Naive thymus-derived CD4-positive, alpha-beta T cell (primary cell): ENCODE measurements around the gene MRPS2. TPM values are rescaled to one million over a fixed set of nuclear protein-coding genes. Genes with fewer than 3 reads are reported as not detected.
A peak's percentile ranks its signal among the peaks of the same experiment; 100 is the strongest.

ENCODE experiments used
- ATAC-seq: fragments of 150-1000 bp; cut with Tn5 transposase; 2 replicates; pipeline ENCODE4 v1.10.0; 2021; ENCODE audit warnings: mild to moderate bottlenecking, moderate library complexity
- CTCF ChIA-PET: fragments of 350-600 bp; sonication (Branson Sonifier 250); formaldehyde crosslinking; loops from one replicate; lab custom pipeline; 2021; ENCODE audit warnings: antibody characterized with exemption; lab: Charles Lee
- POLR2A ChIA-PET: fragments of 350-600 bp; sonication (Branson Sonifier 250); formaldehyde crosslinking; loops from one replicate; lab custom pipeline; 2021; ENCODE audit warnings: antibody characterized with exemption, inconsistent platforms; lab: Charles Lee
- DNase-seq, 9 donors: peaks; one replicate each; pipeline versions ENCODE4 v3.0.0 to v3.0.0-alpha.2; 2020 to 2022; ENCODE audit warnings: mixed read lengths in 1 of 9
- H3K27ac ChIP-seq: one replicate; pipeline ENCODE4 v1.7.0; 2013; ENCODE audit warnings: mild to moderate bottlenecking, low read depth, low read length, moderate library complexity
- H3K27me3 ChIP-seq, 2 donors: one replicate each; pipeline ENCODE4 v1.7.0; 2013; ENCODE audit warnings: low read length in 2 of 2, mild to moderate bottlenecking in 2 of 2, moderate library complexity in 2 of 2; ENCODE audit not compliant: control insufficient read depth in 2 of 2, insufficient read depth in 2 of 2
- H3K36me3 ChIP-seq, 3 experiments: 1 replicate in 2 of 3; 2 replicates in 1 of 3; pipeline ENCODE4 v1.7.0; 2013; ENCODE audit warnings: low read length in 3 of 3, mild to moderate bottlenecking in 3 of 3, moderate library complexity in 1 of 3; ENCODE audit not compliant: insufficient read depth in 3 of 3, control insufficient read depth in 2 of 3
- H3K4me1 ChIP-seq, 2 donors: one replicate each; pipeline ENCODE4 v1.7.0; 2013; ENCODE audit warnings: low read length in 2 of 2, mild to moderate bottlenecking in 2 of 2, moderate library complexity in 1 of 2; ENCODE audit not compliant: control insufficient read depth in 2 of 2, insufficient read depth in 2 of 2
- H3K4me3 ChIP-seq: 2 replicates; pipeline ENCODE4 v1.7.0; 2013; ENCODE audit warnings: mild to moderate bottlenecking, low read length
- H3K9me3 ChIP-seq, 3 experiments: 1 replicate in 2 of 3; 2 replicates in 1 of 3; pipeline ENCODE4 v1.7.0; 2013; ENCODE audit warnings: low read length in 3 of 3; ENCODE audit not compliant: control insufficient read depth in 2 of 3
- H3K27ac Mint-ChIP-seq, 9 donors: one replicate each; pipeline ENCODE4 v1.8.0; 2020 to 2022; ENCODE audit warnings: mixed read lengths in 9 of 9, mild to moderate bottlenecking in 8 of 9, moderate library complexity in 5 of 9, inconsistent platforms in 2 of 9
- H3K27me3 Mint-ChIP-seq, 5 donors: one replicate each; pipeline ENCODE4 v1.8.0; 2021 to 2022; ENCODE audit warnings: mixed read lengths in 5 of 5, mild to moderate bottlenecking in 1 of 5
- H3K36me3 Mint-ChIP-seq, 5 donors: one replicate each; pipeline ENCODE4 v1.8.0; 2020 to 2022; ENCODE audit warnings: mixed read lengths in 5 of 5, mild to moderate bottlenecking in 3 of 5, inconsistent platforms in 1 of 5
- H3K4me1 Mint-ChIP-seq, 7 donors: one replicate each; pipeline ENCODE4 v1.8.0; 2020 to 2022; ENCODE audit warnings: mixed read lengths in 7 of 7, mild to moderate bottlenecking in 3 of 7, inconsistent platforms in 1 of 7
- H3K4me3 Mint-ChIP-seq, 10 donors: one replicate each; pipeline ENCODE4 v1.8.0; 2020 to 2022; ENCODE audit warnings: mild to moderate bottlenecking in 10 of 10, mixed read lengths in 10 of 10, moderate library complexity in 6 of 10, inconsistent platforms in 2 of 10
- H3K9me3 Mint-ChIP-seq, 11 donors: one replicate each; pipeline ENCODE4 v1.8.0; 2020 to 2022; ENCODE audit warnings: mixed read lengths in 11 of 11, mild to moderate bottlenecking in 4 of 11, inconsistent platforms in 1 of 11, moderate library complexity in 1 of 11
- intact Hi-C, 2 donors: fragments of 100-400 bp; cut with micrococcal nuclease; formaldehyde crosslinking; loops; one replicate each; pipeline ENCODE4 v1.15.1; 2023
- polyA plus RNA-seq, 2 donors: library from polyadenylated mRNA; unstranded; fragments of 300-500 nt; fragmentation: Illumina TruSeq; gene quantifications; one replicate each; pipeline ENCODE4 v1.2.3, GENCODE V29; 2021
- total RNA-seq, 6 experiments: library from RNA in 5 of 6; stranded (reverse) in 5 of 6; gene quantifications; 1 replicate in 5 of 6; 2 replicates in 1 of 6; pipeline ENCODE4 v1.2.3 and lab custom pipeline; 2021 to 2026

The MRPS2 gene
- total and polyA plus RNA-seq, 7 experiments from 2014 or later = 19.4 to 66.1 (median 28.8) TPM

- Histone ChIP-seq H3K9me3 (peaks cover 0 to 8% (median 0%) of the 10 kb centered on the region in 3 experiments), H3K27me3 (no peaks in the 10 kb centered on the region), H3K4me1 (peaks cover 10 to 14% of the 10 kb centered on the region in 2 donors), H3K4me3 (no peak overlapping the region), H3K36me3 (peaks cover 0 to 45% (median 0%) of the 10 kb centered on the region in 3 experiments), H3K27ac (no peak overlapping the region)
- intact Hi-C loops = loop anchor here in 1 of 2 donors (5.0 to 10.0 kb wide), 2 partner anchors 1046 to 1339 kb away; partner anchors contain the start of gene RNU6ATAC
- H3K27me3 Mint-ChIP-seq = no peaks in the 10 kb centered on the region
- ChIA-PET POLR2A (no interaction called here), CTCF (no interaction called here)
- peaks cover 12 to 41% (median 18%) of the 10 kb centered on the region in 7 donors for H3K4me1 Mint-ChIP-seq
- H3K9me3 Mint-ChIP-seq = peaks cover 0 to 10% (median 4%) of the 10 kb centered on the region in 11 donors
- peak overlapping the region in 1 of 9 donors; percentile 17 for H3K27ac Mint-ChIP-seq
- ATAC-seq (no peak), DNase-seq (no peak)
- peak overlapping the region in 8 of 10 donors; percentile 3 to 92 (median 76) for H3K4me3 Mint-ChIP-seq
- H3K36me3 Mint-ChIP-seq = peaks cover under 1 to 17% (median 8%) of the 10 kb centered on the region in 5 donors
Measured at GRCh38 chr9:135503371-135504261, 3.1 kb downstream of the MRPS2 start.

- intact Hi-C loops = loop anchor here in 1 of 2 donors (5.0 to 10.0 kb wide), 2 partner anchors 1047 to 1340 kb away; partner anchors contain the start of gene RNU6ATAC
- Histone ChIP-seq H3K36me3 (peaks cover 0 to 45% (median 0%) of the 10 kb centered on the region in 3 experiments), H3K27me3 (no peaks in the 10 kb centered on the region), H3K27ac (no peak overlapping the region), H3K4me1 (peaks cover 10 to 14% of the 10 kb centered on the region in 2 donors), H3K4me3 (no peak overlapping the region), H3K9me3 (peaks cover 0 to 12% (median 0%) of the 10 kb centered on the region in 3 experiments)
- peaks cover 3 to 23% (median 11%) of the 10 kb centered on the region in 5 donors for H3K36me3 Mint-ChIP-seq
- no peak overlapping the region for H3K27ac Mint-ChIP-seq
- no peak overlapping the region for H3K4me3 Mint-ChIP-seq
- CTCF ChIA-PET = interaction anchor here (1.3 kb wide), 1 partner anchor 15 kb away, joined by 4 read pairs; no protein-coding TSS in a partner anchor
- DNase-seq = peak in 8 of 9 donors; percentile 32 to 57 (median 39)
- peaks cover 5 to 19% (median 10%) of the 10 kb centered on the region in 11 donors for H3K9me3 Mint-ChIP-seq
- peak; percentile 35 for ATAC-seq
- H3K4me1 Mint-ChIP-seq = peaks cover 12 to 34% (median 18%) of the 10 kb centered on the region in 7 donors
- POLR2A ChIA-PET = no interaction called here
- H3K27me3 Mint-ChIP-seq = peaks cover 0 to 5% (median 0%) of the 10 kb centered on the region in 5 donors
Measured at GRCh38 chr9:135504262-135505243, 4.1 kb downstream of the MRPS2 start.

GRCh38 chr9:135505406-135506187 is 5.1 kb downstream of the MRPS2 start:
- peaks cover 5 to 22% (median 11%) of the 10 kb centered on the region in 11 donors for H3K9me3 Mint-ChIP-seq
- peaks cover 3 to 23% (median 11%) of the 10 kb centered on the region in 5 donors for H3K36me3 Mint-ChIP-seq
- peaks cover 10 to 14% of the 10 kb centered on the region in 2 donors for H3K4me1 ChIP-seq
- no peak overlapping the region for H3K4me3 Mint-ChIP-seq
- H3K4me1 Mint-ChIP-seq = peaks cover 12 to 34% (median 18%) of the 10 kb centered on the region in 7 donors
- H3K27me3 ChIP-seq = no peaks in the 10 kb centered on the region
- POLR2A ChIA-PET = no interaction called here
- peaks cover 0 to 6% (median 0%) of the 10 kb centered on the region in 5 donors for H3K27me3 Mint-ChIP-seq
- peaks cover 0 to 39% (median 0%) of the 10 kb centered on the region in 3 experiments for H3K36me3 ChIP-seq
- H3K27ac Mint-ChIP-seq = no peak overlapping the region
- H3K27ac ChIP-seq = no peak overlapping the region
- no peak overlapping the region for H3K4me3 ChIP-seq
- intact Hi-C loops = loop anchor here in 1 of 2 donors (10.0 kb wide), 1 partner anchor 1341 kb away; the partner anchor contains the start of gene RNU6ATAC
- DNase-seq (no peak), ATAC-seq (no peak)
- peaks cover 0 to 12% (median 0%) of the 10 kb centered on the region in 3 experiments for H3K9me3 ChIP-seq
- CTCF ChIA-PET = interaction anchor here (1.3 kb wide), 1 partner anchor 16 kb away, joined by 4 read pairs; no protein-coding TSS in a partner anchor

DNA sequence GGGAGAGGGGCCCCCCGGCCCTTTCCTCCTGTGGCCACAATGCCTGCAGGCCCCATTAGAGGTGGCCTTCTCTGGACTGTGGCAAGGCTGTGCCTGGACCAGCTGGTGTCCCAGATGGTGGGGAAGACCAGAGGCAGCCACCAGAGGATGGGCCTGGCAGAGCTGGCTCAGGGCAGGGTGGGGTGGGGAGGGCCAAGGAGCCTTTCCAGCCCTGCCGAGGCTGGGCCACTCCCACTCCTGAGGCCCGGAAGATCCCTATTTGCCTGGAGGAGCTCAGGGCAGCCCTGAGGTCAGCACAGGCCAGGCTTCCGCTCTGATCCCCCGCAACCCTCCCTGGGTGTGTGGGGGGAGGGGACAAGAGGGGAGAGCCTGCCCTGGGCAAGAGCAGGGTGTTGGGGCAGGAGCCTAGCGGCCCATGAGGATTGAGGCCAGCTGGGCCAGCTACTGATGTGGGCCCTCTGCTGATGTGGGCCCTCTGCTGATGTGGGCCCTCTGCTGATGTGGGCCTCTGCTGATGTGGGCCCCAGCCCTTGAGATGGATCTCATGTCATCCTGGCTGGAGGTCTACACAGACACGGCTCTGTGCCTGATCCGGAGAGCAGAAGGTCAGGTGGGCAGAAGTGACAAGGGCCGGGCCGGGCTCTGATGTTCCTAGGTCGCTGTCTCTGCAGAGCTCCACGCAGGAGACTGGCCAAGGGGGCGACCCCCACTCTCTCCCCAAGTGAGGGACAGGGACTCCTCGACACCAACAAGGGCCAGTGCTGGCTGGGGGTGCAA is 6.0 kb downstream of the MRPS2 start:
- H3K27ac Mint-ChIP-seq = no peak overlapping the region
- H3K4me1 ChIP-seq = peaks cover 6 to 9% of the 10 kb centered on the region in 2 donors
- CTCF ChIA-PET = interaction anchor here (1.3 kb wide), 1 partner anchor 17 kb away, joined by 4 read pairs; no protein-coding TSS in a partner anchor
- peaks cover 0 to 12% (median 0%) of the 10 kb centered on the region in 3 experiments for H3K9me3 ChIP-seq
- POLR2A ChIA-PET = no interaction called here
- H3K27ac ChIP-seq = no peak overlapping the region
- H3K9me3 Mint-ChIP-seq = peaks cover 5 to 28% (median 11%) of the 10 kb centered on the region in 11 donors
- H3K36me3 ChIP-seq = peaks cover 0 to 35% (median 0%) of the 10 kb centered on the region in 3 experiments
- DNase-seq (no peak), ATAC-seq (no peak)
- H3K4me1 Mint-ChIP-seq = peaks cover 11 to 32% (median 19%) of the 10 kb centered on the region in 7 donors
- H3K27me3 ChIP-seq = no peaks in the 10 kb centered on the region
- intact Hi-C loops = loop anchor here in 1 of 2 donors (10.0 kb wide), 1 partner anchor 1342 kb away; the partner anchor contains the start of gene RNU6ATAC
- H3K27me3 Mint-ChIP-seq = peaks cover 0 to 6% (median 0%) of the 10 kb centered on the region in 5 donors
- no peak overlapping the region for H3K4me3 ChIP-seq
- peaks cover 3 to 23% (median 11%) of the 10 kb centered on the region in 5 donors for H3K36me3 Mint-ChIP-seq
- no peak overlapping the region for H3K4me3 Mint-ChIP-seq
